GM21737 (cell line): ENCODE data around the gene RAC2.

ENCODE experiments used
- ATAC-seq: cut with Tn5 transposase; IDR thresholded peaks from one replicate; pipeline ENCODE4 v1.9.1; 2021; ENCODE audit warnings: mild to moderate bottlenecking, moderate library complexity; ENCODE audit not compliant: unreplicated experiment

Gene RAC2

DNA sequence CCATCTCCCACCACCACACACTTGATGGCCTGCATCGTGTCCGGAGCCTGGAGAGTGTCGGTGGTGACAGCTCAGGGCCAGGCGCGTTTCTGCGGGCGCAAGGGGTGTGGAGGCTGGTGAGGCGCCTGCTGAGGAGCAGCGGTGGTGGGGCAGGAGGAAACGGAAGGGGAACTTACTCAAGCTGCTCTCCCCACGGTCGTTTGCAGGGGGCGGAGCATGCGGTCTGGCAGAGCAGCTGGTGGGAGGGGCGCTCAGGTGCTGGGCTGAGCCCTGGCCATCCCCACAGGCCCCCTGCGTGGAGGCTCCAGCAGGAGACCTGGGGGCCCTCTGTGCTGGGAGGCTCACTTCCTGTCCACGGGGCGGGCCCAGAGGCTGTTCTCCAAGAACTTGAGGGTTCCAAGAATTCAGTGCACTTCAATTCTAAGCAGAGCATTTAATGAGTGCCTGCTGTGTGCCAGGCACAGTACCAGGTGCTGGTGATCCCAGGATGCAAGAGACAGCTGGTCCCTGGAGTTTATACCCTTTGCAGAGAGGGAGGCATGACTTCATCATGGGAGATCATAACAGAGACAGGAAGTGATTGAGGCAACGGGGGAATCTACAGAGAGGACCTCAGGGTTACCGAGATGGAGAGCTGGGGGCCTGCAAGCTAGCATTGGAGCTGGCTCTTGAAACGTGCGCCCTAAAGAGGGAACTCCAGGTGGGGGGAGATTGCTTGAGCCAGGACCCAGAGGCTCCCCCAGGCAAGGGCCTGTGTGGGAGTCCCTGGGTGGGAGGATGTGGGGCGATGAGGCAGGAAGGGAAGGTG is at the start of gene RAC2:
RAC2 (minus strand) TSS at position 156 of the 808 bp plus-strand sequence; CDS start at position 35, 121 bp downstream.
- ATAC-seq, result peak; percentile 44

DNA sequence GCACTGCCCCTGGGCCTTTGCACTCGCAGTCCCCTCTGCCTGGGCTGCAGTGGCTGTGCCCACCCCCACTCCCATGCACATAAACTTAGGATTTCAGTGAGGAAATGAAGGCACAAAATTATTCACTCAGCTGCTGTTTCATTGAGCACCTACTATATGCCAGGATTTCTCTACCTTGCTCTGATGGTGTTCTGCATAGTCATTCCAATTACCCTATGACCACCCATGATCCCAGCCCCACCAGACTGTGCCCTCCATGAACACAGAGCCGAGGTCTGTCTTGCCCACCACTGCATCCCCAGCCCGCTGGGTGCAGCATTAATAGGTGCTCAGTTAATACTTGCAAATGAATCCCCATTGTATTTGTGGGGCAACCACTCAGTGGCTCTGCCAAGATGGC is 49.1 kb upstream of the RAC2 start:
- ATAC-seq, result no peak

DNA sequence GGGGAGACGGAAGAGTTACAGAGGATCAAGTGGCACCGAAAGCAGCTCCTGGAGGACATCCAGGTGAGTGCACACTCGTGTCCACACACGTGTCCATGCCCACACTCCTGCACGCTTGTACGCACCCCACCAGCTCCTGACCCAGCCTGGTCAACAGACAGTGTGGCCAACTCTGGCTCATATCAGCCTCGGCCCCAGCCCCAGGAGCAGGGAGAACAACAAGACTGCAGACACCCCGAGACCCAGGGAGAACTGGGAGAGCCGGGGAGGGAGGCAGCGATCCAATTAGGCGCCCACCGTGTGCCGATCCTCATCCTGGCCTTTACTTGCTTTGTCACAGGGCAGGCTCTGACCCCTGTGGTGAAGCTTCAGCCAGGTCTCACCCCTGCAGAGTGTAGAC is 48.6 kb upstream of the RAC2 start:
- no peak for ATAC-seq

DNA sequence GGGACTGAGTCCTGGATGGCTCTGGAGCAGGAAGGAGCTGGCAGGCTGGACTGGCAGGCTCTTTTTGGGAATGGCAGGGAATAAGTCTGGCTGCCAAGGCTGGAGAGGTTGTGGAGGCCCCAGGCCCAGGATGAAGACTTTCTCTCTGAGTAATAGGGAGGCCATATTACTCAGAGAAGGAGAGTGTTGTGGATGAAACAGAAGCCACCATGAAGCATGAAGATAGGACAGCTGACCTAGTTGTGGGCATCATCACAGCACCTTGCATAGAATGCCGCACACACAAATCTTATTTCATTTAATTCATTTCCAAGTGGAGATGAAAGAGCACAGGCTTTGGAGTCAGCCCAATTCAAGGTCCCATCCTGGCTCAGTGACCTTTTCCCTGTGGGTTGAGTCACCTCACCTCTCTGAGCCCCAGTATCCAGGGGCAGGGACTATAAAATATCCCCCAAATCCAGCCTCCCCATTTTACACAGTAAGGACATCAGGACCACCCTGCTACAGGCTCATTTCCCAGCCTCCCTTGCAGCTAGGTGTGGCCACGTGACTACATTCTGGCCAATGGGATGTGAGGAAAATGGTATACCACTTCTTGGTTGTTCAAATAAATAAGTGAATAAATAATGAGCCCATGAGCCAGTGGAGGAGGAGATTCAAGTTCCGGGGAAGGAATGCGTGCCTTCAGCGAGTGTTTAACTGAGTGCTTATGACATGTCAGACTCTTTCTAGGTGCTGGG is 47.7 kb upstream of the RAC2 start:
- no peak for ATAC-seq

DNA sequence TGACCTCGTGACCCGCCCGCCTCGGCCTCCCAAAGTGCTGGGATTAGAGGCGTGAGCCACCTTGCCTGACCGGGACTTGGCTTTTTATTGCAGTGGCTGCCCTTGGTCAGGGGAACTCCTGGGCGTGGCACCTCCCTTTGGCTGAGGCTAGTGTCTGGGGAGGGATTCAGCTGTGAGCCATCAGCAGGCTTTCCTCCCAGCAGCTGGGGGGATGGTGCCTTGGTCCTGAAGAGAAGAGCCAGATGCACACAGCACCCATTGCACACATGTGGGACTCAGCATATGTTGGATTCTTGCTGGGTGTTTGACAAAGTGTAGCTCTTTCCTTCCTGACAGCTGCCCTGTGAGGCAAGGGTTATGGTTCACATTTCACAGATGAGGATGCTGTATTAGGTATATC is 46.7 kb upstream of the RAC2 start:
- no peak for ATAC-seq

DNA sequence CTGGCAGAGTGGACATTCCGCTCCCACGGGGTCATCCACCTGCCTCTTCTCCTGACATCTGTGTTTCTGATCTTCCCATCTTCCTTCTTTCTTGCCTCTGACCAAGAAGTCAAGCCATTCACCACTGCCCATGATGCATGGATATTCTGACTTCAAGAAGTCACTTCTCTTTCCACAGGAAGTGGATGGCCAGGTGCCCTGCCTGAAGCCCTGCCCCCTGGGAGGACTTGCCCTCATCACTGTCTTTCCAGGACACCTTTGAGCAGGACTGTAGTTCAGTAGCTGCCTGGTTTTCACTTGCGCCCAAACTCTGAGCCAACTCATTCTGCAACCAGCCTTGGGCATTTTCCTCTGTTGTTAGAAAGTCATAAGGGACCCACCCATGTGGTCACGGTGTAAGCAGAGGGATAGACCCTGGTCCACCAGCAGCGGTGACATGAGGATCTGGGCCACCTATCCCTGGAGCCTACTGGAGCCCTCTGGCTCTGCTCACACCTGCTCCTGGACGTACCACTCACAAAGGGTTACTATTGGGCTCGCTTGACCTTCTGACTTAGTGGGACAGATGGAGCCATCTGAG is 45.2 kb upstream of the RAC2 start:
- ATAC-seq, result no peak

DNA sequence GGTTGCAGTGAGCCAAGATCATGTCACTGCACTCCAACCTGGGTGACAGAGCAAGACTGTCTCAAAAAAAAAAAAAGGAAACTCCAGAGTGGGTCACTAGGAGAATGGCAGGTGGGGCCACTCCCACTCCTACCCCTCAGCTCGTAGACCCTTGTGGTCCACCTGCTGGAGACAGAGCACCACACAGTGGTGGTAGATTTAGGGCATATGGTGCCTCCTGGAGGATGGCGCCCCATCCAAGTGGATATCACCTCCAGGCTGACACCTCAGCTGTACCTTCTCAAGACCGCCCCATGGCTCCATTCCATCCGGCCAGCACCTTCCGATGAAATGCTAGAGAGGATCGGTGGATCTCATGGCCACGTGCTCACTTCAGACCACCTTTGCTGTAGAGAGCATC is 44.5 kb upstream of the RAC2 start:
- no peak for ATAC-seq

DNA sequence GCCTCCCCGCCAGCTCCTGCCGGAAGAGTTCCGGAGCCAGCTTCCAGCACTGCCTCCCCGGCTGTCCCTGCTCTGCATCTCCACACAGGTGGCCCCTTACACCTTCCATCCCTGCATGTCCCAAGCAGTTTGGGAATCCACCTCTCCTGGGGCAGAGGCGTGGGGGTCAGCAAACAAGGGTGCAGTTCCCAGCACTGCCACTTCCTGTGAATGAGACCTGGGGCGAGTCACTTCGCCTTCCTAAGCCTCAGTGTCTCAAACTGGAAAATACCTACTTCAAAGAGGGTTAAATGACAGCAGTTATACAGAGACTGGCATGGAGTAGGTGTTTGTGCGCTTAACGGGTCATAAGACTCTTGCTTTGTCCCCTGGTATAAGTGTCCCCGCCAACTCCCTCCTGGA is 43.5 kb upstream of the RAC2 start:
- ATAC-seq, result no peak

DNA sequence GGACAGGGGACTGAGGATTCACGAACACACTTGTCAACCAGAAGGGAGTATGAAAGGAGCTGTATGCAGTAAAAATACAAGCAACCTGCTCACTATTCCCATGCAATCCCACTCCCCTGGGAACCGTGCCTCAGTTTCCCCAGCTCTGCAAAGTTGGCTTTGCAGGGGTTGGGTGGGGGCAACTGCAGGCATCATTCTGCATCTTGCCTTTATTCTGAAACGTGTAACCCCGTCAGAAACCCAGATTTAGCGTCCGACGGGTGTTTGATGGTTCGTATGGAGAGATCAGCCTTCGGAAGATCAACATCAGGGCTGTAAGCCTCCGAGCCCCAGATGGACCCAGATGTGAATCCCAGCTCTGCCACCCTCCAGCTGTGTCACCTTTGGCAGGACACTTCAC is 41.9 kb upstream of the RAC2 start:
- ATAC-seq, result no peak

DNA sequence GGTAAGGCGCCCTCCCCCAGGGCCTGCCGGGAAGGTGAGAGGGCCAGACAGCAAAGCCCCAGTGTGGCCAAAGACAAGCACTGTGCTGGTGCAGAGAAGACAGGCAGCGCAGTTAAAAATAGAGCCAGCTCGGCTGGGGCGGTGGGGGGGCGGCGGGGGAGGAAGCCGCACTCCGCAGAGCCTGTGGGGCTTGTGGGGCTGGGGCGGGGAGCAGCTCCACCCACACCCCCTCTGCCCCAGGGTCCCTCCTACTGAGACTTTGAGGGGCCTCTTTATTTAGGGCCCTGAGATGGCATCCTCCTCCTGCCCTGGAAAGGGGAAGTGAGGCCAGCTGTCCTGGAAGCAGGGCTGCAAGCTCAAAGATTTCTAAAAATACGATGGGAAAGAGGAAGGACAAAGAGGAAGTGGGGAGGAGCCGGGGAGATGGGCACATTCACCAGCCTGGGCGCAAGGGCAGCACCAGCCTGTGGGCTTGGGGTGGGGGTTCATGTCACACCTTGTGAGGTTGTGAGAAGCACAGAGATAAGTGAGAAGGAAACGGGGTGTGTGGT is 40.8 kb upstream of the RAC2 start:
- ATAC-seq, result no peak

DNA sequence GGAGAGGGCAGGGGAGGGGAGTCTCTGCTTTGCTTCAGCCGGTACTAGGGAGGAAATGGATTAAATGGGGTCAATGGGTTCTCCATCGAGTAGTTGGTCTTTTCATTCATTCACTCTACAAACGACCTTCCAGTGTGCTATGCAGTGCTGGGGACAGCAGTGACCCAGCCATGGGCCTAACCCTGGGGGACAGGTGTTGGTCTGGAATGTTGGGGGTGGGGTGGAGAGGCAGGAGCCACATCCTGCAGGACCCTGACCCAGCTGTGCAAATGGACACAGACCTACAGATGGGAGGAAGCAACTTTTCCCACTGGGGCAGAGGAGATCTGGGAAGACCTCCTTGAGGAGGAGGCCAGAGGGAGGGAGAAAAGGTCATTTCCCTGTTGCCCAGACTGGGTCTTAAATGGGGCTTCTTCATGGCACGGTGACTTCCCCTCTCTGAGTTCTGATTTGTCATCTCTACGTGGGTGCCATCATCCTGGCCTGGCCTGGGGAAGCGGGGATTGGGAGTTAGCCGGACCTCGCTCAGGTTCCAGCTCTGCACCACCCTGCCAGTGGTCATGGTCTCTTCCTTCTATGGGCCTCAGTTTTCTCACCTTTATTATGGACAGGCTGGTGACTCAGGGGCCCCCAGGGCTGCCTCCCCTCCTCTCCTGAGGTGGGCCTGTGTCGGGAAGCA is 40.2 kb upstream of the RAC2 start:
- no peak for ATAC-seq

DNA sequence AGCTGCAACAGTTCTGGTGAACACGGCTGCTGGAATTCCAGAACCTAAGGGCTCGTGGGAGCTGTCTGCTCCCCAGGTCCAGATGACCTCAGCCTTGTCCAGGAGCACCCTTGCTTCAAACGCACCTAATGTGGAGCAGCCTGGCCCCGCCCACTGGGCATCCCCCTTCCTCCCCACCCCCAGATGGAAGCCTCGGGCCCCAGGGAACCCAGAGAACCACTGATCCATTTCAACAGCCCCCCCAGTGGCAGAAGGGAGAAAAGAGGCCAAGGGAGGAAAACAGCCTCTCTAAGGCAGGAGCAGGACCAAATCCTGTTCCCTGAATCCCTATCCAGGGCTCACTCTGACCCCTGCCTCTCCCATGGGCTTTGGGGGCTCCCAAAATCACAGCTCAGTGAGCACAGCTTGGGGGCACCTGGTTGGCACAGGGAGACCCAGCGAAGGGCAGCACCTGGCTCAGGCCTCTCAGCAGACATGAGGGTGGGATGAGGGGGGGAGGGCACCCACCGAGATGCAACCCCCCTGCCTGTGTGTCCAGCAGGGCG is 39.4 kb upstream of the RAC2 start:
- no peak for ATAC-seq

DNA sequence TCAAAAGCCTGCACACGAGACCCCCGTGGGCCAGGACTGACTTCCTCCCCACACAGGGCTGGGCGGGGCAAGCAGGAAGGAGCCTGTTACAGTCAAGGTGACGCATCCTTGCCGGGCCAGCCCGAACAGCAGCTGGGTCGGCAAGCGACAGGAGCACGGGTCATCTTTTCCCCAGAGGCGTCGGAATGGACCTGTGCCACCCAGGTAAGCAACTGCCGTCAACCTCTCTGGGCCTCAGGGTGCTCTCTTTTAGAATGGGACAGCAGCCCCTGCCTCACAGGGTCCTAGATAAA is 38.3 kb upstream of the RAC2 start, which contains the start of gene CYTH4:
CYTH4 (plus strand) TSS at position 124 of the 293 bp plus-strand sequence; CDS start at position 186, 62 bp downstream.
- ATAC-seq, result no peak

DNA sequence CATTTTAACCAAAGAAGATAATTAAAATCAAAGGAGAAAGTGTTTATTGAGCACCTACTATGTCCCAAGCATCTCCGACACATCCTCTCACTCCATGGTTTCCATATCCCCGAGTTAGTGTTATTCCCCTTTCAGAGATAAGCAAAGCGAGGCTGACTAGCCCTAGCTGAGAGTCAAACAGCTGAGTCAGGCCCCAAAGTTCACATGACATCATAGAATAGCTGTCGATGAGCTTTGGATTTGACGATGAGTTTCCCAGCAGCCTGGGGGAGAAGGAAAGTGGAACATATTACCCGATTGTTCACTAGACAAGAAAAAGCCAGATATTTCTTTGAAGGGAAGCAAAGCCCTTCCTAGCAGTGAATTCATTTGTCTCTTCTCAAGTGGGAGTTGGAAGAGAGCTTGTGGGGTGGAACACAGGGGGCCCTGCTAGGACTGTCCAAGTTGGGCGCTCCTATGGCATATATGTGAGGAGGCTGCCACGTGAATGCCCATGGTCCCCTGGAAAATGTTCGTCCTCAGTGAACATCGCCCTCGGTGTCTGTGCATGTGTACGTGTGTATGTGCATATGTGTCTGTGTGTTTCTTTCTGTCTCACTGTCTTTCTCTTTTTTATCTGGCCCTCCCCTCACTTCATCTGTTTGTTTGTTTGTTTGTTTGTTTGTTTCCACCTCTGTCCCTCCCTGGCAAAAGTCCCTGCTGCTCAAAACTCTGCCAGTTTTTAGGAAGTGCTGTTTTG is 37.7 kb upstream of the RAC2 start:
- ATAC-seq, result no peak

DNA sequence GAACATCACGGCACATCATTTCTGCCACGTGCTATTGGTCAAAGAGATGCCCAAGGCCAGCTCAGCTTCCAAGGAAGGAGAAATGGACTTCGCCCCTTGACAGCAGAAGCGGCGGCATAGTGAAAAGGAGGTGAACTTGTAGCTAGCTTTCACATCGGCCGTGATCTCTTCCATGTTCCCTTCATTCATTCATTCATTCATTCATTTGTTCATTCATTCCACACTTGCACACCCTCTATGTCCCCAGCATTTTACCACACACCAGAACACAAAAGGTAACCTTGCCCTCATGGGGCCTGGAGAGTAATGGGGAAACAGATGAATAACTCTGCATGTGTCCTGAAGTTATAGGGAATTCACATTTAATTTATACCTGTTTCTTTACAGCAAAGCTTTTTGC is 37.1 kb upstream of the RAC2 start:
- no peak for ATAC-seq

DNA sequence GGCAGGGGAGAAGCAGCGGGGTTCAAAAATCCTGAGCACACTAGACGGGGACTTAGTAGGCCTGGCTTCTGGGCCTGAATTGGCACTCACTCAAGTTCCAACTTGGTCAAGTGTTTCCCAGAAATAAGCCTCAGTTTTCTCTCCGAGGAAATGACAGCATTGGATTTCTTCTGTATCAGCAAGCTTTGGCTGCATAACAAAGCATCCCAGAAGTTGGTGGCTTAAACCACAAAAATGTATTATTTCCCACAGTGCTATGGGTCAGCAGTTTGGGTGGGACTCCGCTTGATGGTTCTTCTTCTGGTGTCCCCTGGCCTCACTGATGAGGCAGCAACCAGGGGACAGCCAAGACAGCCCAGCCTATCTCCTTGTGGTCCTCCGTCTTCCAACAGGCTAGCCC is 36.6 kb upstream of the RAC2 start:
- ATAC-seq, result no peak

DNA sequence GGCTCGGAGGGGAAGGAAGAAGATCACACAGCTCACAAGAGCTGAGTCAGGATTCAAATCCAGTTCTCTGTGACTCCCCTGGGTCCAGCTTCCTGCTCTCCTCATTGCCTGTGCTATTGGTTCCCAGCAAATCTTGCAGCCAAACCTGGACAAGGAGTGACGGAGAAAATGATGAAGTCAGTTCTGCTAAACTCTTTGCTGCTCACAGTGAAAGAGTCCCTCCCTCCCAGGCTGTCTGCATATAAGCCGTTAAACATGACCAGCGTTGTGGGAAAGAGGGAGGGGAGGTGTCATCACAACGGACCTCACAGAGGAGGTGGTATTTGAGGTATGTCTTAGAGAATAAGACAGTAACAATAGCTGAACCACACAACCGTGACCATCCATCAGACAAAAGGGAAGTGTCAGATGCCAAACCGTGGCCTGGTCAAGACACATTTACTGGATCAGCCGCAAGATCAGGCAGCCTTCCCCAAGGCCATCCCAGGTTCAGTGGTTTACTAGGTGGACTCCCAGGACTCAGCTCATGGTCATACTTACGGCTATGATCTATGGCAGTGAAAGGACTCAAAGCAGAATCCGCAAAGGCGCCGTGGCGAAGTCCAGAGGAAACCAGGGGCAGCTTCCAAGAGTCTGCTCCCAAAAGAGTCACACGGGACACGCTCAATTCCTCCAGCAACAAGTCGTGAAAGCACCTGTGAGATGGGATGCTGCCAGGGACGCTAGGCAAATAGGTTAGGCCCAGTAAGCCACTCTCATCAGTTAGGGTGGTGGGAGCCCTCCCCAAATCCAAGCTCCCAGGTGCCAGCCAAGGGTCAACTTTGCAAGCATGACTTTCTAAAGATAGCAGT is 35.5 kb upstream of the RAC2 start:
- ATAC-seq, result no peak

DNA sequence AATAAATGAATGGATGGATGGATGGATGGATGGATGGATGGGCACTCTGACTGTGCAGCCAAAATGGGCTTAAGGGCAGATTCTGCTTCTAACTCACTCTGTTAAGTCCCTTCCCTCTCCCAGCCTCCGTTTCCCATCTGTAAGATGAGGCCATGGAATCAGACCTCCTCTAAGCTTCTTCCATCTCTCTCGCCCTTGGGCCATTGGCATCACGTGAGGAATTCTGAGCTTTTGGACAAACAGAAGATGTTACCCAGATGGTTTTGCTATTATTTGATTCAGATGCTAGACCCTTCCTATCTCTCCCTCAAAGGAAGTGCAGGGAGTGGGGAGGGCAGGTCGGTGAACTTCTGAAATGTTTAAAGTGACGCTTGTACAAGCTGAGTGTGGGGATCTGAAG is 34.2 kb upstream of the RAC2 start:
- no peak for ATAC-seq

DNA sequence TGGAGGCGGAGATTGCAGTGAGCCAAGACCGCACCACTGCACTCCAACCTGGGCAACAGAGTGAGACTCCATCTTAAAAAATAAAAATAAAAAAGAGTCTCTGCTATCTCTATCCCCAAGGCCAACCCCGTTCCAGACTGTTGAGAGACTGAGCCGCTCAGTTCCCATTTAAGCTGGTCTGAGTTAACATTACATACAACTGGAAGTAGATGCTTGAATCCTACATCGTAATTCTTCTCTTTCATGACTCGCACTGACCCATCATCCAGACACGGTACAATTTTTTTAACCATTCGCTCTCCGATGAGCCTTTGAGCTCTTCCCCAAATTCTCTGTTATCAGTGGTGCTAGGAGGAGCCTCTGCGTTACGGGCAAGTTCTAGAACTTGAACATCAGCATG is 33.3 kb upstream of the RAC2 start:
- no peak for ATAC-seq
